CD14-positive monocyte (primary cell): ENCODE results near the gene CAST. TPM values are rescaled to one million over a fixed set of nuclear protein-coding genes. Genes with fewer than 3 reads are reported as not detected.

Experiments
- DNase-seq, 3 donors: peaks; one replicate each; pipeline ENCODE4 v3.0.0-alpha.2; 2011 to 2022
- H2AFZ ChIP-seq: 2 replicates; pipeline ENCODE4 v1.6.0; 2012; ENCODE audit warnings: mild to moderate bottlenecking, low read depth, low read length, inconsistent platforms; ENCODE audit not compliant: insufficient read depth, poor library complexity, severe bottlenecking
- H3K27ac ChIP-seq, 2 donors: 1 replicate in 1 of 2; 2 replicates in 1 of 2; pipeline ENCODE4 v1.5.1; 2012 to 2013; ENCODE audit warnings: low read length in 2 of 2, control low read depth in 1 of 2, inconsistent platforms in 1 of 2, low read depth in 1 of 2, mild to moderate bottlenecking in 1 of 2
- H3K27me3 ChIP-seq, 2 donors: one replicate each; pipeline versions ENCODE4 v1.6.0 to v1.6.1; 2011 to 2013; ENCODE audit warnings: low read length in 2 of 2; ENCODE audit not compliant: control insufficient read depth in 2 of 2, insufficient read depth in 2 of 2
- H3K36me3 ChIP-seq, 2 donors: replicated peaks in 1 of 2; 1 replicate in 1 of 2; 2 replicates in 1 of 2; pipeline versions ENCODE4 v1.5.1 to v1.6.1; 2012 to 2013; ENCODE audit warnings: low read length in 2 of 2, control low read depth in 1 of 2, inconsistent platforms in 1 of 2, mild to moderate bottlenecking in 1 of 2; ENCODE audit not compliant: insufficient read depth in 2 of 2, control insufficient read depth in 1 of 2
- H3K4me1 ChIP-seq, 2 donors: 1 replicate in 1 of 2; 2 replicates in 1 of 2; pipeline versions ENCODE4 v1.5.1 to v1.6.1; 2012 to 2013; ENCODE audit warnings: low read length in 2 of 2, control low read depth in 1 of 2, inconsistent platforms in 1 of 2, mild to moderate bottlenecking in 1 of 2, moderate library complexity in 1 of 2; ENCODE audit not compliant: insufficient read depth in 2 of 2, control insufficient read depth in 1 of 2
- H3K4me2 ChIP-seq: replicated peaks from 2 replicates; pipeline ENCODE3; 2012; ENCODE audit warnings: low read length, moderate library complexity, mild to moderate bottlenecking; ENCODE audit not compliant: poor library complexity, severe bottlenecking; ENCODE audit errors: extremely low read depth
- H3K4me3 ChIP-seq, 3 experiments: fragments of 200-600 bp in 1 of 3; sonication (generic) in 1 of 3; replicated peaks in 1 of 3; 1 replicate in 2 of 3; 2 replicates in 1 of 3; pipeline ENCODE4 v1.5.1; 2011 to 2013; ENCODE audit warnings: low read length in 3 of 3, mild to moderate bottlenecking in 3 of 3, control low read depth in 2 of 3, low read depth in 2 of 3, inconsistent platforms in 1 of 3, moderate library complexity in 1 of 3
- H3K79me2 ChIP-seq: 2 replicates; pipeline ENCODE4 v1.6.0; 2012; ENCODE audit warnings: mild to moderate bottlenecking, control low read depth, inconsistent platforms, low read length, moderate library complexity; ENCODE audit not compliant: insufficient read depth
- H3K9ac ChIP-seq: 2 replicates; pipeline ENCODE4 v1.6.0; 2017; ENCODE audit warnings: low read length, mild to moderate bottlenecking; ENCODE audit not compliant: insufficient read depth, poor library complexity, severe bottlenecking
- H3K9me3 ChIP-seq, 2 donors: replicated peaks in 1 of 2; 1 replicate in 1 of 2; 2 replicates in 1 of 2; pipeline versions ENCODE4 v1.5.1 to v1.6.1; 2012 to 2013; ENCODE audit warnings: low read length in 2 of 2, control low read depth in 1 of 2; ENCODE audit not compliant: control insufficient read depth in 1 of 2, insufficient read depth in 1 of 2
- H4K20me1 ChIP-seq: 2 replicates; pipeline ENCODE4 v1.6.0; 2012; ENCODE audit warnings: mild to moderate bottlenecking, low read length, control low read depth, moderate library complexity; ENCODE audit not compliant: insufficient read depth
- H3K27ac Mint-ChIP-seq, 7 donors: one replicate each; pipeline ENCODE4 v1.8.0; 2020; ENCODE audit warnings: mild to moderate bottlenecking in 7 of 7, mixed read lengths in 7 of 7, moderate library complexity in 6 of 7, inconsistent platforms in 2 of 7
- H3K27me3 Mint-ChIP-seq, 3 donors: one replicate each; pipeline ENCODE4 v1.8.0; 2021 to 2022; ENCODE audit warnings: low read depth in 3 of 3, mild to moderate bottlenecking in 3 of 3, mixed read lengths in 3 of 3, moderate library complexity in 3 of 3, inconsistent platforms in 1 of 3
- H3K36me3 Mint-ChIP-seq, 2 donors: one replicate each; pipeline ENCODE4 v1.8.0; 2020; ENCODE audit warnings: mixed read lengths in 2 of 2, inconsistent platforms in 1 of 2, mild to moderate bottlenecking in 1 of 2
- H3K4me1 Mint-ChIP-seq: one replicate; pipeline ENCODE4 v1.8.0; 2020; ENCODE audit warnings: mild to moderate bottlenecking, mixed read lengths
- H3K4me3 Mint-ChIP-seq, 2 donors: one replicate each; pipeline ENCODE4 v1.8.0; 2020; ENCODE audit warnings: mild to moderate bottlenecking in 2 of 2, mixed read lengths in 2 of 2, moderate library complexity in 1 of 2
- H3K9me3 Mint-ChIP-seq, 7 donors: one replicate each; pipeline ENCODE4 v1.8.0; 2020 to 2022; ENCODE audit warnings: mixed read lengths in 7 of 7, mild to moderate bottlenecking in 6 of 7, moderate library complexity in 6 of 7, inconsistent platforms in 2 of 7
- WGBS: methylation state at CpG from one replicate; pipeline ENCODE4 v1.1.5; 2013; ENCODE audit warnings: missing lambda C conversion rate; ENCODE audit not compliant: insufficient coverage; 5-methylcytosine and 5-hydroxymethylcytosine counted together
- intact Hi-C, 2 donors: fragments of 100-400 bp; cut with micrococcal nuclease; formaldehyde crosslinking; loops; one replicate each; pipeline versions ENCODE4 v1.15.0 to v1.15.1; 2023
- polyA plus RNA-seq, 3 donors: library from polyadenylated mRNA; depleted of rRNA in 1 of 3; unstranded in 2 of 3; stranded (reverse) in 1 of 3; fragments of 300-500 nt in 2 of 3; fragments of >200 nt in 1 of 3; fragmentation: Illumina TruSeq in 2 of 3; gene quantifications; 1 replicate in 2 of 3; 2 replicates in 1 of 3; pipeline ENCODE4 v1.2.3, GENCODE V29; 2012 to 2021
- TF ChIP-seq, protein P1 (sequence below): fragments of 200-600 bp; IDR thresholded peaks from one replicate; pipeline ENCODE4 v1.8.0; 2022; ENCODE audit warnings: antibody characterized with exemption, mild to moderate bottlenecking

Gene CAST
- polyA plus RNA-seq, 3 donors, result 49.6 to 125 (median 76.8) TPM

DNA sequence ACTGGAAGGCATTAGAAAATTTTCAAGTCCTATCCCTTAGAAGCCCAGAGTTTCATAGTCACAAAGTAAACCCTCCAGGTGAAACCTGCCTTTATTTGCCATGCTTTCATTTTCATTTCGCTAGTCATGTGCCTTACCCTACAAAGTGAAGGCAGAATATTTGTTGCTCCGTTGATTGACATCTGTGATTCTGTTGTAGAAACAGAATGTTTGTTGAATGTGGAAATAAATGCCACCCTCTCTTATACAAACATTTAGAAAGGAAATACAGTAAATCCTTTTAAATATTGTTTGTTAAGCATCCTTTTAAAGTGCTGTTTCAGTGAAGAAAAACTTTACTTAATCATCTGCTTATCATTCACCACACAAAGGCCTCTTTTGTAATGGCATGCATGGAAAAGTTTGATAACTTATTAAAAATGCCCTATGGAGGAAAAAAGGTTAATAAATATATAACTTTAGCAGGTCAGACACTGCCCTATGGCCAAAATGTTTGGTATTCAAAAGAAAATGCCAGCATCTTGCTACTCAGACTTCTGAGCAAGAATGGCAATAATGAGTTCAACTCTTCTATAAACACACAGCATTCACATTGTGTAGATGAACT, 34.3 kb upstream of the CAST start:
- Histone ChIP-seq H3K79me2 (no peaks in the 10 kb centered on the region), H3K9me3 (no peaks in the 10 kb centered on the region), H3K4me2 (no peak overlapping the region), H3K4me1 (no peaks in the 10 kb centered on the region), H3K27ac (no peak overlapping the region), H3K4me3 (no peak overlapping the region), H4K20me1 (no peaks in the 10 kb centered on the region), H2AFZ (no peak overlapping the region), H3K9ac (no peak overlapping the region), H3K36me3 (no peaks in the 10 kb centered on the region), H3K27me3 (no peaks in the 10 kb centered on the region)
- Mint-ChIP-seq H3K27ac (no peak overlapping the region), H3K36me3 (peaks cover 0 to 2% of the 10 kb centered on the region in 2 donors), H3K4me1 (peaks cover 4% of the 10 kb centered on the region), H3K9me3 (no peaks in the 10 kb centered on the region), H3K27me3 (peaks cover 0 to 4% (median 3%) of the 10 kb centered on the region in 3 donors), H3K4me3 (no peak overlapping the region)
- WGBS, result no CpG with 5 or more reads among the region's 2 CpGs
- TF ChIP-seq, protein P1, sequence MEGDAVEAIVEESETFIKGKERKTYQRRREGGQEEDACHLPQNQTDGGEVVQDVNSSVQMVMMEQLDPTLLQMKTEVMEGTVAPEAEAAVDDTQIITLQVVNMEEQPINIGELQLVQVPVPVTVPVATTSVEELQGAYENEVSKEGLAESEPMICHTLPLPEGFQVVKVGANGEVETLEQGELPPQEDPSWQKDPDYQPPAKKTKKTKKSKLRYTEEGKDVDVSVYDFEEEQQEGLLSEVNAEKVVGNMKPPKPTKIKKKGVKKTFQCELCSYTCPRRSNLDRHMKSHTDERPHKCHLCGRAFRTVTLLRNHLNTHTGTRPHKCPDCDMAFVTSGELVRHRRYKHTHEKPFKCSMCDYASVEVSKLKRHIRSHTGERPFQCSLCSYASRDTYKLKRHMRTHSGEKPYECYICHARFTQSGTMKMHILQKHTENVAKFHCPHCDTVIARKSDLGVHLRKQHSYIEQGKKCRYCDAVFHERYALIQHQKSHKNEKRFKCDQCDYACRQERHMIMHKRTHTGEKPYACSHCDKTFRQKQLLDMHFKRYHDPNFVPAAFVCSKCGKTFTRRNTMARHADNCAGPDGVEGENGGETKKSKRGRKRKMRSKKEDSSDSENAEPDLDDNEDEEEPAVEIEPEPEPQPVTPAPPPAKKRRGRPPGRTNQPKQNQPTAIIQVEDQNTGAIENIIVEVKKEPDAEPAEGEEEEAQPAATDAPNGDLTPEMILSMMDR, result no peak
- no peak for DNase-seq
- intact Hi-C loops, result no loop called here

DNA sequence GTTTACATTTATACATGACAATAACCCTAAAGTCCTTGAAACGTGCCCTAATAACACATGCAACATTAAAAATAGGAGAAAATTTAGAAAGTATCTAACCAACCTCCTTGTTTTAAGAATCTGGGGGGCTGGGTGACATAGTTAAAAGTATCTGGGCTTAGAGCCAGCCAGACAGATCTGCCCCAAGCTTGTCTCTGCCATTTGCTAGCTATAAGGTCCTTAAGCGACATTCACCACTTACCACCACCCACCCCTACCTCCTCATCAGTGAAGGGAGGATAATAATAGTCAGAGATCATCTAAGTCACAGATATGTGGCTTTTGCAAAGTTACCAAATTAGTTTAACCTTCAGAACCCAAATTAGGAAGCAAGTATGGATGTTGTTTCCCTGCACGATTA, 33.8 kb upstream of the CAST start:
- no peak overlapping the region for H3K4me3 ChIP-seq
- no peak overlapping the region for H3K4me2 ChIP-seq
- intact Hi-C loops, result no loop called here
- H2AFZ ChIP-seq, result no peak overlapping the region
- Mint-ChIP-seq H3K9me3 (no peaks in the 10 kb centered on the region), H3K36me3 (peaks cover 0 to 2% of the 10 kb centered on the region in 2 donors), H3K4me1 (peaks cover 6% of the 10 kb centered on the region), H3K27ac (no peak overlapping the region), H3K27me3 (peaks cover 0 to 4% (median 3%) of the 10 kb centered on the region in 3 donors), H3K4me3 (no peak overlapping the region)
- no peaks in the 10 kb centered on the region for H4K20me1 ChIP-seq
- TF ChIP-seq, protein P1, result no peak
- H3K27ac ChIP-seq, result no peak overlapping the region
- H3K4me1 ChIP-seq, result peaks cover 1 to 3% of the 10 kb centered on the region in 2 donors
- 88% methylated on average over 1 of the region's 3 CpGs for WGBS
- no peak overlapping the region for H3K9ac ChIP-seq
- no peaks in the 10 kb centered on the region for H3K9me3 ChIP-seq
- no peaks in the 10 kb centered on the region for H3K36me3 ChIP-seq
- no peak for DNase-seq
- no peaks in the 10 kb centered on the region for H3K27me3 ChIP-seq
- no peaks in the 10 kb centered on the region for H3K79me2 ChIP-seq
